ENCODE data around the gene GPANK1.

Gene GPANK1

GRCh38 chr6:31639043-31639442 is 25.8 kb downstream of the GPANK1 start:
- Histone ChIP-seq H2AFZ (ENCODE audit: low read depth, low read length) (no peak overlapping the region), H3K9ac (ENCODE audit: low read length) (no peak overlapping the region), H4K20me1 (ENCODE audit: insufficient read depth, low read length) (no peaks in the 10 kb centered on the region), H3K4me3 (ENCODE audit: low read length) (no peak overlapping the region), H3K9me3 (ENCODE audit: insufficient read depth, low read length) (no peaks in the 10 kb centered on the region), H3K79me2 (ENCODE audit: low read length) (no peaks in the 10 kb centered on the region), H3K27me3 (ENCODE audit: low read depth, low read length) (no peaks in the 10 kb centered on the region), H3K4me2 (ENCODE audit: low read length) (no peak overlapping the region), H3K36me3 (replicated peaks; ENCODE audit: low read depth, low read length) (peaks cover 19% of the 10 kb centered on the region), H3K27ac (ENCODE audit: low read length) (no peak overlapping the region), H3K4me1 (ENCODE audit: low read length) (no peaks in the 10 kb centered on the region)
- TF ChIP-seq EZH2phosphoT487 (IDR thresholded peaks at IDR 0.05; ENCODE audit: low read depth) (no peak), CTCF (IDR thresholded peaks at IDR 0.05; ENCODE audit: low read depth, low read length) (no peak)

GRCh38 chr6:31636698-31637596 is 27.9 kb downstream of the GPANK1 start:
- Histone ChIP-seq H3K4me3 (ENCODE audit: low read length) (no peak overlapping the region), H4K20me1 (ENCODE audit: insufficient read depth, low read length) (no peaks in the 10 kb centered on the region), H3K27me3 (ENCODE audit: low read depth, low read length) (no peaks in the 10 kb centered on the region), H3K36me3 (replicated peaks; ENCODE audit: low read depth, low read length) (peaks cover 25% of the 10 kb centered on the region), H3K9me3 (ENCODE audit: insufficient read depth, low read length) (no peaks in the 10 kb centered on the region), H2AFZ (ENCODE audit: low read depth, low read length) (no peak overlapping the region), H3K9ac (ENCODE audit: low read length) (no peak overlapping the region), H3K79me2 (ENCODE audit: low read length) (no peaks in the 10 kb centered on the region), H3K27ac (ENCODE audit: low read length) (no peak overlapping the region), H3K4me1 (ENCODE audit: low read length) (no peaks in the 10 kb centered on the region), H3K4me2 (ENCODE audit: low read length) (no peak overlapping the region)
- TF ChIP-seq EZH2phosphoT487 (IDR thresholded peaks at IDR 0.05; ENCODE audit: low read depth) (no peak), CTCF (IDR thresholded peaks at IDR 0.05; ENCODE audit: low read depth, low read length) (no peak)

- H3K9me3 ChIP-seq (ENCODE audit: insufficient read depth, low read length): no peaks in the 10 kb centered on the region
- no peak overlapping the region for H3K4me3 ChIP-seq (ENCODE audit: low read length)
- H4K20me1 ChIP-seq (ENCODE audit: insufficient read depth, low read length): no peaks in the 10 kb centered on the region
- H3K27ac ChIP-seq (ENCODE audit: low read length): no peak overlapping the region
- no peak overlapping the region for H3K4me2 ChIP-seq (ENCODE audit: low read length)
- H3K9ac ChIP-seq (ENCODE audit: low read length): no peak overlapping the region
- H3K4me1 ChIP-seq (ENCODE audit: low read length): no peaks in the 10 kb centered on the region
- no peak overlapping the region for H2AFZ ChIP-seq (ENCODE audit: low read depth, low read length)
- no peak for TF ChIP-seq CTCF (IDR thresholded peaks at IDR 0.05; ENCODE audit: low read depth, low read length)
- no peak for TF ChIP-seq EZH2phosphoT487 (IDR thresholded peaks at IDR 0.05; ENCODE audit: low read depth)
- H3K27me3 ChIP-seq (ENCODE audit: low read depth, low read length): no peaks in the 10 kb centered on the region
- peaks cover 31% of the 10 kb centered on the region for H3K36me3 ChIP-seq (replicated peaks; ENCODE audit: low read depth, low read length)
- no peaks in the 10 kb centered on the region for H3K79me2 ChIP-seq (ENCODE audit: low read length)
Observed at GRCh38 chr6:31634969-31635575, 29.7 kb downstream of the GPANK1 start.

- Histone ChIP-seq H3K9ac (ENCODE audit: low read length) (no peak overlapping the region), H3K79me2 (ENCODE audit: low read length) (no peaks in the 10 kb centered on the region), H3K9me3 (ENCODE audit: insufficient read depth, low read length) (no peaks in the 10 kb centered on the region), H3K36me3 (replicated peaks; ENCODE audit: low read depth, low read length) (peaks cover 32% of the 10 kb centered on the region), H4K20me1 (ENCODE audit: insufficient read depth, low read length) (no peaks in the 10 kb centered on the region), H2AFZ (ENCODE audit: low read depth, low read length) (no peak overlapping the region), H3K4me3 (ENCODE audit: low read length) (no peak overlapping the region), H3K27ac (ENCODE audit: low read length) (no peak overlapping the region), H3K27me3 (ENCODE audit: low read depth, low read length) (no peaks in the 10 kb centered on the region), H3K4me2 (ENCODE audit: low read length) (no peak overlapping the region), H3K4me1 (ENCODE audit: low read length) (no peaks in the 10 kb centered on the region)
- TF ChIP-seq CTCF (IDR thresholded peaks at IDR 0.05; ENCODE audit: low read depth, low read length): no peak
- no peak for TF ChIP-seq EZH2phosphoT487 (IDR thresholded peaks at IDR 0.05; ENCODE audit: low read depth)
Observed at GRCh38 chr6:31634131-31634530, 30.7 kb downstream of the GPANK1 start.

Measured in OCI-LY3 (cell line).